GM19395 (cell line): Measurements from ENCODE around the gene SKIC2.
"Not testable (repeated sequence)": the region's sequence is repeated elsewhere in the genome, so short reads cannot be mapped to it uniquely, and the experiment has no call there.

Experiments used
- ATAC-seq: cut with Tn5 transposase; IDR thresholded peaks from one replicate; pipeline ENCODE4 v1.9.1; 2021; ENCODE audit warnings: mild to moderate bottlenecking, moderate library complexity; ENCODE audit not compliant: unreplicated experiment

SKIC2 gene

GRCh38 chr6:31968791-31969711, 10.1 kb downstream of the SKIC2 start:
- ATAC-seq = no peak

DNA sequence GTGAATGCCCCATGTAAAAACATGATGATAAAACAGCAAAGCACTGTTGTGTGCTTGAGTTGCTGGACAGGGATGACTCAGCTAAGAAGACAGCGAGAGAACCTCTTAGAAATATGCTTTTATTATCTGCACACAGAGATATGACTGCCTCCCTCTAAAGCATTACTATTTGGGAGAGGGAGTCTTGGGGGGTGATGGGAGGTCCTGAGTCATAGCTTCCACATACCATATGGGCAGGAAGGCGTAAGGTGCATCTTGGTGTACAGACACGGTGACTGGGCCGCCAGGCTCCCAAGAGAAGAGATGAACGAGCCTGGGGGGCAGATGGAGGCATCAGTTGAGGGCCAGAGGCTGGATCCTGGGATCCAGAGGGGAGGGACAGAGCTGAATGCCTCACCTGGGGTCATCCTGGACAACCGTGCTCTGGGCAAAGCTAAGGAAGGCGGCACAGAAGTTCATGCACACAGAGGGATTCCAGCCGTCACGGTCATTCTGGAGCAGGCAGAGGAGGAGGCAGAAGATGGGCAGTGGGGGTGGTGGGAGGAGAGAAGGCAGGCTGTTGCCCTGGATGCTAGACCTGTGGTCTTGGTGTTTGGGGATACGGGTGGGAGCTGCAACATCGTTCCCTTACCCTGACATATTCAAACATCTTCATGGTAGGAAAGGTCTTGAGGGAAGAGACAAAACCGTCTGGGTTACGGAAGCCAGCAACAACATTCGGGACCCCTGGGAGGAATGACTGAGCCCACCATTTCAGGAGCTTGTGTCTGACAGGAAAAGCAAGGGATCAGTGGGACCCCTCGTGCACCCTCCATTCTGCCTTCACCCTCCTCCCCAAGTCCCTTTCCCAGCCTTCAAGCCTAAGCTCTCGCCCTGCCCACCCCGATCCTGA, 11.0 kb downstream of the SKIC2 start:
- ATAC-seq = no peak

GRCh38 chr6:31970604-31971271, 11.8 kb downstream of the SKIC2 start:
- no peak for ATAC-seq

GRCh38 chr6:31971279-31971992, 12.5 kb downstream of the SKIC2 start:
- peak; percentile 2 for ATAC-seq

- peak; percentile 87 for ATAC-seq
These were observed 13.2 kb downstream of the SKIC2 start, which contains the start of gene DXO for GRCh38 chr6:31971993-31972708. TSS of gene DXO (minus strand) at chr6:31972138. CDS start at chr6:31971675, 463 bp downstream.

- ATAC-seq = no peak
These were observed 13.9 kb downstream of the SKIC2 start for GRCh38 chr6:31972709-31973350.

- ATAC-seq = not testable (repeated sequence)
These were observed 17.1 kb downstream of the SKIC2 start for GRCh38 chr6:31976065-31976464.

GRCh38 chr6:31977816-31978431, 18.9 kb downstream of the SKIC2 start:
- ATAC-seq = no peak

DNA sequence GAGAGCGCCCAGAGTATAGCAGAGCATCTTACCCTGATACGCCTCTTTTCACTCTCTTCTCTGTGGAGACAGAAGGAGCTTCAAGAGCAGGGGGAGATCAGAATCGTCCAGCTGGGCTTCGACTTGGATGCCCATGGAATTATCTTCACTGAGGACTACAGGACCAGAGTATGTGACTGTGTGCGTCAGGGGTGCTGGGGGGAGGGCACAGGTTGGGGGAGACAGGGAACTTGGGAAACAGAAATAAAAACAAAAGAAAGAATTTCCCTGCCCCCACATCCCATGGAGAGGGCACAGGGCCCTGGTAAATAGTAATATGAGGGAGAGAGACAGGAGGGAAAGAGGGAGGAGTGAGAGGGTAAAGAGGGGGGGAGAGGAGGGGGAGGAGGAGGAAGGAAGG, 19.9 kb downstream of the SKIC2 start:
- no peak for ATAC-seq

DNA sequence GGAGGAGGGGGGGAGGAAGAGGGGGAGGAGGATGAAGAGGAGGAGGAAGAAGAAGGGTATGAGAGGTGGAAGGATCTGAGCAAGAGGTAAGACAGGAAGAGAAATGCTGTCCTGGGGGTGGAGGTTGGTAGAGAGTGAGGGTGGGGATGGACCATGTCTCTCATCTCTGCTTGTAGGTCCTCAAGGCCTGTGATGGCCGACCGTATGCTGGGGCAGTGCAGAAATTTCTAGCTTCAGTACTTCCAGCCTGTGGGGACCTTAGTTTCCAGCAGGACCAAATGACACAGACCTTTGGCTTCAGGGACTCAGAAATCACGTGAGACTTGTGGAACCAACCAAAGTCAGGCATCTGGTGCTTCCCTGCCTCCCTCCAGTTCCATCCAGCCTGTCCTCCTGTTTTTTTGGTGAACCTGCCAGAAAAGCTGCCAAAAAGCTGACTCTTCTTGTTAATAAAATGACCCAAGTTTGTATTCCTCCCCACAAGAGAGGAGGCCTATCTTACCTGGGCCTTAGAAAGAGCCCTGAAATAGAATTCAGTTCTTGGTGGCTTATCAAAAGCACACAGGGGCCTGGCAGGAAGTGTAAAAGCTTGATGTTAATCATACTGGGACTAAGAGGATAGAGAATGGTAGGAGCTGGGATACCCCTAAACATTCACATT, 20.4 kb downstream of the SKIC2 start:
- no peak for ATAC-seq

GRCh38 chr6:31980195-31980876, 21.4 kb downstream of the SKIC2 start:
- ATAC-seq = not testable (repeated sequence)

DNA sequence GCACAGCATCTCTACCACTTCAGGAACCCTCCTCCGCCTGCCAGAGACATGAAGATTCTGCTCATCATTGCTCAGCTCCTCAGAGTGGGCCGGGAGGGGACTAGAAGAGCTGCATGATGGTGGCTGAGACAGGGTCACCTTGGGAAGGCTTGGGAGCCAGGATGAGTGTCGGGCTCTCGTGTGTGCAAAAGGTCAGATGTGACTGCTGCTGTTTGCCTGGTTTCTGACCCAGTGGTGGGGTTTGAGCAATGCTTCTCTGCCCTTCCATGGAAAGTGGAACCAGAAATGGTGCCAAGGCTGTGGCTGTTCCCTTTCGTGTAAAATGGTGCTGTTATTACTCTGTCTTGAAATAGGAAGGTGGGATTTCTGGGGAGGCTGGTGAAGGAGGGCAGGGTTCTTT, 22.0 kb downstream of the SKIC2 start:
- ATAC-seq = not testable (repeated sequence)

GRCh38 chr6:31981744-31982143, 22.8 kb downstream of the SKIC2 start, which contains the start of gene C4A:
TSS of gene C4A (plus strand) at chr6:31982057. CDS start at chr6:31982108, 51 bp downstream.
- not testable (repeated sequence) for ATAC-seq

GRCh38 chr6:31989363-31989762, 30.4 kb downstream of the SKIC2 start:
- not testable (repeated sequence) for ATAC-seq

- ATAC-seq = not testable (repeated sequence)
These were observed 35.4 kb downstream of the SKIC2 start for GRCh38 chr6:31994421-31994820.

- not testable (repeated sequence) for ATAC-seq
These were observed 37.4 kb downstream of the SKIC2 start for GRCh38 chr6:31996385-31996784.

DNA sequence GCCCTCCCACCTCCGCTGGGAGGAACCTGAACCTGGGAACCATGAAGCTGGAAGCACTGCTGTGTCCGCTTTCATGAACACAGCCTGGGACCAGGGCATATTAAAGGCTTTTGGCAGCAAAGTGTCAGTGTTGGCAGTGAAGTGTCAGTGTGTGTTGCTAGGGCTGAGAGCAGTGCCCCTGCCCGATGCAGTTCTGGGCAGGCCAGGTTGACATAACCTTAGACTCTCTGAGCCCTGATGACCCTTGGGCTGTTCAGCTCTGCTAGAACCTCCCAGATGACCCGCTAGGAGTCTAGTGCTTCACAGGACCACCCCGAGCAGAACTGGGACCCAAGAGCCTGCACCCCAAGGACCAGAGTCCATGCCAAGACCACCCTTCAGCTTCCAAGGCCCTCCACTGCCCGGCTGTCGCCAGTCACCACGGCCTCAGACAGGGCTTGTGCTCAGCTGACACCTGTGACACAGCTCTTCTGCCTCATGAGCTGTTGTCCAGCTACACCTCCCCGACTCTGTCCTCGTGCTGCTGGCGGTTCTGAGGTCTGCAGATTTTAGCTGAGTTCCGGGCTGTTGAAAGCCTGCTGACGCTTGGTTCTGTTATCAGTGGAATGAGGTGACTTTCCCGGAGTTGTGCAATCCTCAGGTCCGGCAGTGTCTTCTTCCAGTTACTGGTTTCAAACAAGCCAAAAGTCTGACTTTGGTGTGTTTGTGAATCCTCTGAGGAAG, 43.7 kb downstream of the SKIC2 start:
- ATAC-seq = not testable (repeated sequence)
